GM12878 (cell line): Measurements from ENCODE around the gene SEC24A. TPM values are rescaled to one million over a fixed set of nuclear protein-coding genes. Genes with fewer than 3 reads are reported as not detected.

Experiments used
- BRCA1 ChIP-seq: IDR thresholded peaks from 2 replicates; pipeline ENCODE4 v1.6.1; 2011; ENCODE audit warnings: low read depth, low read length, improper control_type of control experiment
- PBX3 ChIP-seq: IDR thresholded peaks from 2 replicates; pipeline ENCODE4 v1.6.1; 2011; ENCODE audit warnings: mild to moderate bottlenecking, low read depth, low read length, moderate library complexity; ENCODE audit not compliant: insufficient replicate concordance
- polyA plus RNA-seq, 11 experiments: library from polyadenylated mRNA; depleted of rRNA in 4 of 11; unstranded in 6 of 11; stranded (reverse) in 5 of 11; fragments of >200 nt; fragmentation: Nextera tagmentation in 4 of 11; fragmentation: Illumina TruSeq in 1 of 11; extraction: Ambion mirVana in 4 of 11; extraction: Trizol in 1 of 11; gene quantifications; 1 replicate in 1 of 11; 2 replicates in 10 of 11; pipeline versions ENCODE4 v1.2.1 to v1.2.3, GENCODE V29; 2011 to 2016; ENCODE audit warnings: inconsistent platforms in 2 of 11, missing spikeins in 2 of 11, low read depth in 1 of 11
- total RNA-seq, 4 experiments: library from RNA; depleted of rRNA in 3 of 4; stranded (reverse); fragments of >200 nt in 3 of 4; fragmentation: Illumina TruSeq in 1 of 4; extraction: Trizol in 1 of 4; gene quantifications; 2 replicates each; pipeline versions ENCODE4 v1.2.1 to v1.2.3, GENCODE V29; 2013 to 2021
- TF ChIP-seq, protein P1 (sequence below): fragments of 150-350 bp; IDR thresholded peaks from 2 replicates; pipeline ENCODE4 v1.6.1; 2016; ENCODE audit warnings: low read depth, low read length
- TF ChIP-seq, protein P2 (sequence below): IDR thresholded peaks from 2 replicates; pipeline ENCODE4 v1.6.1; 2011; ENCODE audit warnings: borderline replicate concordance, low read depth, mild to moderate bottlenecking, moderate library complexity, low read length; ENCODE audit not compliant: insufficient read depth, poor library complexity, severe bottlenecking

SEC24A gene
- total and polyA plus RNA-seq, 10 of the 15 experiments (the other 5 are each of a cell fraction or from before 2014, with no cell fraction given): 7.1 to 52.2 (median 22.8) TPM

DNA sequence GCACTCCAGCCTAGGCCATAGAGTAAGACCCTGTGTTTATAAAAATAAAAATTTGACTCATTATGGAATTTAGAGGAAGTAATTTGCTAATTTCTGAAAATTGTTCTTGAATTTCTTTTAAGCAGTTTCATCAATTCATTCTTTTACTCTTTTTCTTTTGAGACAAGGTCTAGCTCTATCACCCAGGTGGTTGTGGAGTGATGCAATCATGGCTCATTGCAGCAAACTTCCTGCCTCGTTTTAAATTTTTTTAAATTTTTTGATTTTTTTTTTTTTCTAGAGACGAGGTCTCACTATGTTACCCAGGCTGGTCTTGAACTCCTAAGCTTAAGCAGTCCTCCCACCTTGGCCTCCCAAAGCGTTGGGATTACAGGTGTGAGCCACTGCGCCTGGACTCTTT is 86.7 kb downstream of the SEC24A start (continued):
- TF ChIP-seq, protein P1, sequence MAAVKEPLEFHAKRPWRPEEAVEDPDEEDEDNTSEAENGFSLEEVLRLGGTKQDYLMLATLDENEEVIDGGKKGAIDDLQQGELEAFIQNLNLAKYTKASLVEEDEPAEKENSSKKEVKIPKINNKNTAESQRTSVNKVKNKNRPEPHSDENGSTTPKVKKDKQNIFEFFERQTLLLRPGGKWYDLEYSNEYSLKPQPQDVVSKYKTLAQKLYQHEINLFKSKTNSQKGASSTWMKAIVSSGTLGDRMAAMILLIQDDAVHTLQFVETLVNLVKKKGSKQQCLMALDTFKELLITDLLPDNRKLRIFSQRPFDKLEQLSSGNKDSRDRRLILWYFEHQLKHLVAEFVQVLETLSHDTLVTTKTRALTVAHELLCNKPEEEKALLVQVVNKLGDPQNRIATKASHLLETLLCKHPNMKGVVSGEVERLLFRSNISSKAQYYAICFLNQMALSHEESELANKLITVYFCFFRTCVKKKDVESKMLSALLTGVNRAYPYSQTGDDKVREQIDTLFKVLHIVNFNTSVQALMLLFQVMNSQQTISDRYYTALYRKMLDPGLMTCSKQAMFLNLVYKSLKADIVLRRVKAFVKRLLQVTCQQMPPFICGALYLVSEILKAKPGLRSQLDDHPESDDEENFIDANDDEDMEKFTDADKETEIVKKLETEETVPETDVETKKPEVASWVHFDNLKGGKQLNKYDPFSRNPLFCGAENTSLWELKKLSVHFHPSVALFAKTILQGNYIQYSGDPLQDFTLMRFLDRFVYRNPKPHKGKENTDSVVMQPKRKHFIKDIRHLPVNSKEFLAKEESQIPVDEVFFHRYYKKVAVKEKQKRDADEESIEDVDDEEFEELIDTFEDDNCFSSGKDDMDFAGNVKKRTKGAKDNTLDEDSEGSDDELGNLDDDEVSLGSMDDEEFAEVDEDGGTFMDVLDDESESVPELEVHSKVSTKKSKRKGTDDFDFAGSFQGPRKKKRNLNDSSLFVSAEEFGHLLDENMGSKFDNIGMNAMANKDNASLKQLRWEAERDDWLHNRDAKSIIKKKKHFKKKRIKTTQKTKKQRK: no peak
- TF ChIP-seq, protein P2, sequence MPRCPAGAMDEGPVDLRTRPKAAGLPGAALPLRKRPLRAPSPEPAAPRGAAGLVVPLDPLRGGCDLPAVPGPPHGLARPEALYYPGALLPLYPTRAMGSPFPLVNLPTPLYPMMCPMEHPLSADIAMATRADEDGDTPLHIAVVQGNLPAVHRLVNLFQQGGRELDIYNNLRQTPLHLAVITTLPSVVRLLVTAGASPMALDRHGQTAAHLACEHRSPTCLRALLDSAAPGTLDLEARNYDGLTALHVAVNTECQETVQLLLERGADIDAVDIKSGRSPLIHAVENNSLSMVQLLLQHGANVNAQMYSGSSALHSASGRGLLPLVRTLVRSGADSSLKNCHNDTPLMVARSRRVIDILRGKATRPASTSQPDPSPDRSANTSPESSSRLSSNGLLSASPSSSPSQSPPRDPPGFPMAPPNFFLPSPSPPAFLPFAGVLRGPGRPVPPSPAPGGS: no peak
- TF ChIP-seq PBX3 (no peak), BRCA1 (no peak)
